Ovary (tissue), 9 donors: ENCODE results near the gene TMEM247. TPM values are rescaled to one million over a fixed set of nuclear protein-coding genes. Genes with fewer than 3 reads are reported as not detected.

Experiments
- DNase-seq, 5 donors: peaks; one replicate each; pipeline ENCODE4 v3.0.0-alpha.2; 2019 to 2020
- H3K27ac ChIP-seq, 2 donors: fragments of 200-600 bp; one replicate each; pipeline versions ENCODE4 v1.5.1 to v1.8.0; 2019 to 2022
- H3K27me3 ChIP-seq: fragments of 200-600 bp; one replicate; pipeline ENCODE4 v1.8.0; 2022
- H3K36me3 ChIP-seq: fragments of 200-600 bp; sonication (generic); one replicate; pipeline ENCODE4 v1.5.1; 2019
- H3K4me1 ChIP-seq: one replicate; pipeline ENCODE4 v1.8.1; 2013; ENCODE audit warnings: mild to moderate bottlenecking, moderate library complexity; ENCODE audit not compliant: insufficient read depth
- H3K4me3 ChIP-seq: fragments of 200-600 bp; sonication (generic); one replicate; pipeline ENCODE4 v1.5.1; 2017
- H3K9me3 ChIP-seq, 2 donors: fragments of 200-600 bp in 1 of 2; sonication (generic) in 1 of 2; one replicate each; pipeline versions ENCODE4 v1.5.1 to v1.8.1; 2013 to 2019; ENCODE audit warnings: mild to moderate bottlenecking in 1 of 2, moderate library complexity in 1 of 2
- CTCF ChIP-seq, 3 donors: fragments of 450-650 bp in 2 of 3; fragments of 200-600 bp in 1 of 3; IDR thresholded peaks; one replicate each; pipeline versions ENCODE4 v1.5.1 to v1.8.0; 2016 to 2022; ENCODE audit warnings: antibody characterized with exemption in 3 of 3, mild to moderate bottlenecking in 1 of 3
- EP300 ChIP-seq: sonication (generic); formaldehyde crosslinking; IDR thresholded peaks from one replicate; pipeline ENCODE4 v1.6.1; 2017; ENCODE audit warnings: antibody characterized with exemption
- POLR2A ChIP-seq: fragments of 450-650 bp; IDR thresholded peaks from one replicate; pipeline ENCODE4 v1.6.1; 2017; ENCODE audit warnings: antibody characterized with exemption, mild to moderate bottlenecking, moderate library complexity
- WGBS, 3 donors: extraction: QIAGEN DNeasy Blood & Tissue Kit in 1 of 3; methylation state at CpG; one replicate each; pipeline versions ENCODE4 v1.1.5 to v1.1.7; 2013 to 2017; 5-methylcytosine and 5-hydroxymethylcytosine counted together
- intact Hi-C, 4 donors: fragments of 100-400 bp; cut with DNase I; formaldehyde crosslinking; loops; one replicate each; pipeline versions ENCODE4 v1.11.0 to v1.15.1; 2022 to 2023
- polyA plus RNA-seq, 2 donors: library from polyadenylated mRNA; stranded (reverse); fragments of 200-250 nt in 1 of 2; fragments of 350-450 nt in 1 of 2; fragmentation: Illumina TruSeq in 1 of 2; extraction: RNeasy Lipid Tissue Mini Kit (QIAGEN cat#74804) in 1 of 2; gene quantifications; one replicate each; pipeline ENCODE4 v1.2.3, GENCODE V29; 2013 to 2014
- total RNA-seq, 7 donors: library from RNA; depleted of rRNA in 2 of 7; stranded (reverse); fragments of >200 nt in 2 of 7; fragmentation: NEBNext Ultra II Directional in 3 of 7; extraction: Animal tissue kit (Norgen Biotek cat#: 25700) in 3 of 7; gene quantifications; one replicate each; pipeline versions ENCODE4 v1.1.0 to v1.2.4, GENCODE V29; 2016 to 2023
- donor health status: DM: no; HTN: no; CAD: no; lungs with moderate emphysema.
- donor health status: DM: no; HTN: no; CAD: no.
- donor health status: Bipolar disorder and iron deficiency.
- donor health status: DM: yes; HTN: yes; CAD: no.
- donor health status: DM: no; HTN: no; CAD: no.
- donor health status: DM: yes; HTN: yes; CAD: no.

The TMEM247 gene
- total and polyA plus RNA-seq, 9 donors = not detected

DNA sequence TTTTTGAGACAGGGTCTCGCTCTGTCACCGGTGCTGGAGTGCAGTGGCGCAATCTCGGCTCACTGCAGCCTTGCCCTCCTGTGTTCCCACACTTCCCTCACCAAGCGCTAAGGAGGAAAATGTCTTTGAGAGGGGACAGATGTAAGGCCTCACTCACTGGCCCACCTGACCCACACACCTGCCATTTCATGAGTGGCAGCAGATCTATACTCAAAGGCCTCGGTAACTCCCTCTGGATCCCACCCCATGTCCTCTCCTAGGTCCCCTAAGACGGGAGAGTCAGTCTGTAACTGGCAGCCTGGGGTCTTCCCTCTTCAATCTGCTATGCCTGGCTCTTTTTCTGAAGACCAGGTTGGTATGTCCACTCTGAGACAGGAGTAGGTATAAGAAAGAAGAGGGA lies 12.9 kb downstream of the TMEM247 start:
- Histone ChIP-seq H3K27me3 (no peaks in the 10 kb centered on the region), H3K4me1 (peaks cover 8% of the 10 kb centered on the region), H3K27ac (no peak overlapping the region), H3K4me3 (no peak overlapping the region), H3K36me3 (no peaks in the 10 kb centered on the region), H3K9me3 (no peaks in the 10 kb centered on the region)
- intact Hi-C loops = no loop called here
- DNase-seq = no peak
- TF ChIP-seq CTCF (IDR thresholded peaks at IDR 0.05) (no peak), POLR2A (no peak), EP300 (no peak)
- 96 to 97% (median 96%) methylated on average over 7 of the region's 7 CpGs for WGBS, 3 donors

DNA sequence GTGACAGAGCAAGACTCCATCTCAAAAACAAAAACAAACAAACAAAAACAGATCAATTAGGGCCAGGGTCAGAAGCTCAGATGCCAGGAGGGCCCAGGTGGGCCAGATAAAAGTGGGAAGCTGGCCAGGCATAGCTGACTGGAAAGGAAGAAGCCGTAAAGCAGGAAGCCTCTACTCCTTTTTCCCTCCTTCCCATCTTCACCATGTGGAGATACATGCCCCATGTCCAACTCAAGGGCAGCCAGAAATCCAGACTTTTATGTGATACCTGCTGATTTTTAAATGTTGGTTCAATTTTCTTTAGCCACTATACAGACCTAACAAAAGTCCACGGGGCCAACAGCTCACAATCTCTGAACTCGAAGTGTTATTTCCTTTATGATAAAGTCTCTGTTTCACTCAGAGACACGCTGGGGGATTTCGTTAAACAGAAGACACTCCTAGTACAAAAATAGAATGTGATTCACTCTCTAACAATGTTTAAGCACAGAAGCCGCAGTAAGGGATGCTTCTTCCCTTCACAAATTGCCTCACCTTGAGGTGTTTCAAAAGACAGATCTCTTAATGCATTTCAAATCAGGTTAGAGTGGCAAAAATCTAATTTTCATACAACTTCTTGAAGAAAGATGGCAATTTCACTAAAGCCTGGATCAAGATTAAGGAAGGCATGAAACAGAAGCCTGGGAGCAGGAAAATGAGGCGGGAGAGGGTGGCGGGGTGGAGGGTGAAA lies 14.0 kb downstream of the TMEM247 start:
- no peak for DNase-seq
- H3K27me3 ChIP-seq = no peaks in the 10 kb centered on the region
- intact Hi-C loops = no loop called here
- no peak overlapping the region for H3K4me3 ChIP-seq
- H3K4me1 ChIP-seq = peaks cover 5% of the 10 kb centered on the region
- 31 to 39% (median 35%) methylated on average over 8 of the region's 8 CpGs for WGBS, 3 donors
- TF ChIP-seq EP300 (no peak), POLR2A (no peak), CTCF (IDR thresholded peaks at IDR 0.05) (no peak)
- no peaks in the 10 kb centered on the region for H3K36me3 ChIP-seq
- H3K9me3 ChIP-seq = no peaks in the 10 kb centered on the region
- H3K27ac ChIP-seq = no peak overlapping the region

- intact Hi-C loops = no loop called here
- 47 to 56% (median 48%) methylated on average over 4 of the region's 4 CpGs for WGBS, 3 donors
- H3K9me3 ChIP-seq = no peaks in the 10 kb centered on the region
- TF ChIP-seq CTCF (IDR thresholded peaks at IDR 0.05) (no peak), EP300 (no peak), POLR2A (no peak)
- no peaks in the 10 kb centered on the region for H3K36me3 ChIP-seq
- H3K27me3 ChIP-seq = no peaks in the 10 kb centered on the region
- no peak overlapping the region for H3K4me3 ChIP-seq
- peaks cover 5% of the 10 kb centered on the region for H3K4me1 ChIP-seq
- no peak for DNase-seq
- H3K27ac ChIP-seq = no peak overlapping the region
These were observed 14.5 kb downstream of the TMEM247 start for GRCh38 chr2:46493971-46494250.

DNA sequence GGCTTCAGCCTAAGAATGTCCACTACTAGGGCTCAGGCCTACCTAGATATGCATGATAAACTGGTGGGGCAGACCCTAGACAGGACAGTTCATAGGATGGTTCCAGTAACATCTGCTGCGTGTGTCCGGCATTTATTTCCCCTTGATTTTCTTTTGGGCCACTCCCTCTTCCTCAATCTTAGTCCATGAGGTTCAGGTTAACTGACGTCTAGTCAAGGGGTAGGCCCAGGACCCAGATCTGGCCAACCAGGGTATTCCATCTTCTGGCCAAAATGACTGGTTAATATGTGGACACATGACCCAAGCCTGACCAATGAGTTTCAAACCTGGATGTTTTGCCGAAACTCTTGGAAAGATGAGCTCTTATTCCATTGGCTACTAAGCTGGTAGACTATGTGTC lies 15.2 kb downstream of the TMEM247 start:
- whole genome bisulfite sequencing, 3 donors = 90 to 99% (median 97%) methylated on average over 4 of the region's 4 CpGs
- H3K36me3 ChIP-seq = no peaks in the 10 kb centered on the region
- no peaks in the 10 kb centered on the region for H3K27me3 ChIP-seq

GRCh38 chr2:46495231-46496030 lies 16.1 kb downstream of the TMEM247 start:
- DNase-seq = no peak
- H3K9me3 ChIP-seq = no peaks in the 10 kb centered on the region
- H3K4me3 ChIP-seq = no peak overlapping the region
- intact Hi-C loops = no loop called here
- 87 to 94% (median 88%) methylated on average over 9 of the region's 9 CpGs for WGBS, 3 donors
- TF ChIP-seq CTCF (IDR thresholded peaks at IDR 0.05) = no peak
- TF ChIP-seq EP300 = no peak
- peaks cover 2% of the 10 kb centered on the region for H3K4me1 ChIP-seq
- no peaks in the 10 kb centered on the region for H3K36me3 ChIP-seq
- H3K27me3 ChIP-seq = no peaks in the 10 kb centered on the region
- no peak overlapping the region for H3K27ac ChIP-seq

More for the DNA sequence above, 15.2 kb downstream of the TMEM247 start:
- DNase-seq = no peak
- H3K9me3 ChIP-seq = no peaks in the 10 kb centered on the region
- H3K4me1 ChIP-seq = peaks cover 5% of the 10 kb centered on the region
- no peak overlapping the region for H3K27ac ChIP-seq
- no peak overlapping the region for H3K4me3 ChIP-seq
- intact Hi-C loops = no loop called here
- TF ChIP-seq EP300 = no peak
